Loucy (cell line): ENCODE results near the gene THSD1.
"Not testable (repeated sequence)": the region's sequence is repeated elsewhere in the genome, so short reads cannot be mapped to it uniquely, and the experiment has no call there.

Experiments used
- H2AFZ ChIP-seq: fragments of 200-600 bp; sonication (generic); 2 replicates; pipeline ENCODE4 v1.6.0; 2016; ENCODE audit warnings: antibody characterized with exemption, mild to moderate bottlenecking, low read length, moderate library complexity
- H3F3A ChIP-seq: fragments of 200-600 bp; 2 replicates; pipeline ENCODE4 v1.6.0; 2016; ENCODE audit warnings: antibody characterized with exemption, low read depth, mild to moderate bottlenecking
- H3K27me3 ChIP-seq: fragments of 200-600 bp; sonication (generic); 2 replicates; pipeline ENCODE4 v1.6.1; 2014; ENCODE audit warnings: low read length, mild to moderate bottlenecking; ENCODE audit not compliant: insufficient read depth, poor library complexity, severe bottlenecking
- H3K36me3 ChIP-seq: fragments of 200-600 bp; sonication (generic); 2 replicates; pipeline ENCODE4 v1.6.1; 2016; ENCODE audit warnings: low read length; ENCODE audit not compliant: insufficient read depth
- H3K4me1 ChIP-seq: fragments of 200-600 bp; sonication (generic); 2 replicates; pipeline ENCODE4 v1.5.1; 2014; ENCODE audit warnings: low read length, mild to moderate bottlenecking; ENCODE audit not compliant: insufficient read depth, poor library complexity, severe bottlenecking
- H3K4me2 ChIP-seq: fragments of 200-600 bp; sonication (generic); 2 replicates; pipeline ENCODE4 v1.6.0; 2014; ENCODE audit warnings: antibody characterized with exemption, low read length, low read depth, mild to moderate bottlenecking; ENCODE audit not compliant: poor library complexity, severe bottlenecking
- H3K4me3 ChIP-seq: fragments of 200-600 bp; sonication (generic); 2 replicates; pipeline ENCODE4 v1.5.1; 2014; ENCODE audit warnings: low read length, mild to moderate bottlenecking, mixed read lengths; ENCODE audit not compliant: poor library complexity, severe bottlenecking
- H3K79me2 ChIP-seq: fragments of 200-600 bp; sonication (generic); 2 replicates; pipeline ENCODE4 v1.6.1; 2014; ENCODE audit warnings: low read length; ENCODE audit not compliant: insufficient read depth
- H3K9ac ChIP-seq: fragments of 200-600 bp; sonication (generic); 2 replicates; pipeline ENCODE4 v1.6.0; 2014; ENCODE audit warnings: mild to moderate bottlenecking, low read depth, low read length, moderate library complexity; ENCODE audit not compliant: poor library complexity, severe bottlenecking
- H3K9me2 ChIP-seq: fragments of 200-600 bp; sonication (generic); replicated peaks from 2 replicates; pipeline ENCODE4 v1.6.1; 2016; ENCODE audit warnings: low read depth, low read length, mixed read lengths
- H3K9me3 ChIP-seq: fragments of 200-600 bp; sonication (generic); 2 replicates; pipeline ENCODE4 v1.6.1; 2014; ENCODE audit warnings: mild to moderate bottlenecking, antibody characterized with exemption, low read length, low read depth; ENCODE audit not compliant: insufficient read depth
- H4K20me1 ChIP-seq: fragments of 200-600 bp; sonication (generic); 2 replicates; pipeline ENCODE4 v1.6.0; 2014; ENCODE audit warnings: antibody characterized with exemption, low read length, mild to moderate bottlenecking; ENCODE audit not compliant: insufficient read depth, poor library complexity, severe bottlenecking
- CTCF ChIP-seq: fragments of 200-600 bp; sonication (generic); conservative IDR thresholded peaks from 2 replicates; pipeline ENCODE4 v1.5.1; 2014; ENCODE audit warnings: mild to moderate bottlenecking, antibody characterized with exemption, low read length
- EZH2phosphoT487 ChIP-seq: fragments of 200-600 bp; IDR thresholded peaks from 2 replicates; pipeline ENCODE4 v1.6.1; 2018; ENCODE audit warnings: antibody characterized with exemption, mild to moderate bottlenecking, moderate library complexity, borderline replicate concordance

The THSD1 gene

GRCh38 chr13:52366291-52366690 lies 39.7 kb downstream of the THSD1 start:
- H3K9ac ChIP-seq: no peak overlapping the region

GRCh38 chr13:52362169-52362887 lies 43.6 kb downstream of the THSD1 start:
- H3K4me2 ChIP-seq, H3K4me3 ChIP-seq, H3K4me1 ChIP-seq, H3K9me2 ChIP-seq, H3K9me3 ChIP-seq, H3K79me2 ChIP-seq, H3K36me3 ChIP-seq, H3F3A ChIP-seq, H2AFZ ChIP-seq, H3K9ac ChIP-seq, H3K27me3 ChIP-seq, H4K20me1 ChIP-seq: not testable (repeated sequence)

More at GRCh38 chr13:52366291-52366690, 39.7 kb downstream of the THSD1 start:
- no peaks in the 10 kb centered on the region for H3K4me1 ChIP-seq
- H3K4me3 ChIP-seq: no peak overlapping the region
- no peaks in the 10 kb centered on the region for H3K79me2 ChIP-seq
- no peak for TF ChIP-seq CTCF
- TF ChIP-seq EZH2phosphoT487: no peak
- H3K36me3 ChIP-seq: no peaks in the 10 kb centered on the region
- no peak overlapping the region for H3K4me2 ChIP-seq
- no peaks in the 10 kb centered on the region for H3K9me3 ChIP-seq
- H3K9me2 ChIP-seq: no peaks in the 10 kb centered on the region
- no peak overlapping the region for H2AFZ ChIP-seq
- no peaks in the 10 kb centered on the region for H3K27me3 ChIP-seq
- no peaks in the 10 kb centered on the region for H3F3A ChIP-seq
- no peaks in the 10 kb centered on the region for H4K20me1 ChIP-seq

- no peak overlapping the region for H3K4me2 ChIP-seq
- no peak overlapping the region for H3K4me3 ChIP-seq
- H3F3A ChIP-seq: no peaks in the 10 kb centered on the region
- H4K20me1 ChIP-seq: no peaks in the 10 kb centered on the region
- no peaks in the 10 kb centered on the region for H3K27me3 ChIP-seq
- TF ChIP-seq CTCF (no peak), EZH2phosphoT487 (no peak)
- H3K9ac ChIP-seq: no peak overlapping the region
- H3K9me3 ChIP-seq: no peaks in the 10 kb centered on the region
- H3K36me3 ChIP-seq: no peaks in the 10 kb centered on the region
- H3K4me1 ChIP-seq: no peaks in the 10 kb centered on the region
- H3K9me2 ChIP-seq: no peaks in the 10 kb centered on the region
- H3K79me2 ChIP-seq: no peaks in the 10 kb centered on the region
- H2AFZ ChIP-seq: no peak overlapping the region
These were observed 44.7 kb downstream of the THSD1 start for GRCh38 chr13:52361225-52361624.

GRCh38 chr13:52359534-52359933 lies 46.4 kb downstream of the THSD1 start:
- no peaks in the 10 kb centered on the region for H3F3A ChIP-seq
- no peak overlapping the region for H3K9ac ChIP-seq
- H3K4me3 ChIP-seq: no peak overlapping the region
- H3K36me3 ChIP-seq: no peaks in the 10 kb centered on the region
- H3K4me2 ChIP-seq: no peak overlapping the region
- TF ChIP-seq CTCF: no peak
- TF ChIP-seq EZH2phosphoT487: no peak
- no peaks in the 10 kb centered on the region for H4K20me1 ChIP-seq
- no peak overlapping the region for H2AFZ ChIP-seq
- H3K27me3 ChIP-seq: no peaks in the 10 kb centered on the region
- no peaks in the 10 kb centered on the region for H3K9me3 ChIP-seq
- H3K9me2 ChIP-seq: no peaks in the 10 kb centered on the region
- peaks cover 5% of the 10 kb centered on the region for H3K4me1 ChIP-seq
- no peaks in the 10 kb centered on the region for H3K79me2 ChIP-seq
